Spleen (tissue), 11 donors: ENCODE results near the gene CTTN. TPM values are rescaled to one million over a fixed set of nuclear protein-coding genes. Genes with fewer than 3 reads are reported as not detected.

Experiments
- DNase-seq: peaks from one replicate; pipeline ENCODE4 v3.0.0-alpha.2; 2020
- H3K27ac ChIP-seq, 8 donors: fragments of 200-600 bp; sonication (generic) in 7 of 8; 1 replicate in 4 of 8; 2 replicates in 4 of 8; pipeline versions ENCODE4 v1.5.0 to v1.8.0; 2016 to 2021; ENCODE audit warnings: inconsistent platforms in 4 of 8, mild to moderate bottlenecking in 4 of 8, moderate library complexity in 1 of 8
- H3K27me3 ChIP-seq, 7 donors: fragments of 200-600 bp; sonication (generic) in 6 of 7; replicated peaks in 1 of 7; 1 replicate in 4 of 7; 2 replicates in 3 of 7; pipeline versions ENCODE4 v1.5.0 to v1.8.0; 2016 to 2021; ENCODE audit warnings: inconsistent platforms in 3 of 7, mild to moderate bottlenecking in 1 of 7
- H3K36me3 ChIP-seq, 6 donors: fragments of 200-600 bp; sonication (generic) in 5 of 6; 1 replicate in 4 of 6; 2 replicates in 2 of 6; pipeline versions ENCODE4 v1.5.0 to v1.8.0; 2016 to 2021; ENCODE audit warnings: inconsistent platforms in 2 of 6
- H3K4me1 ChIP-seq, 6 donors: fragments of 200-600 bp; sonication (generic) in 5 of 6; 1 replicate in 3 of 6; 2 replicates in 3 of 6; pipeline versions ENCODE4 v1.5.0 to v1.8.0; 2016 to 2021; ENCODE audit warnings: inconsistent platforms in 3 of 6
- H3K4me3 ChIP-seq, 8 donors: fragments of 200-600 bp; sonication (generic) in 7 of 8; 1 replicate in 4 of 8; 2 replicates in 4 of 8; pipeline versions ENCODE4 v1.5.0 to v1.8.0; 2016 to 2021; ENCODE audit warnings: inconsistent platforms in 4 of 8, mild to moderate bottlenecking in 4 of 8, moderate library complexity in 2 of 8
- H3K9me3 ChIP-seq, 8 donors: fragments of 200-600 bp; sonication (generic) in 7 of 8; 1 replicate in 4 of 8; 2 replicates in 4 of 8; pipeline versions ENCODE4 v1.5.0 to v1.8.0; 2016 to 2021; ENCODE audit warnings: inconsistent platforms in 4 of 8
- POLR2A ChIP-seq, 3 donors: fragments of 450-650 bp; IDR thresholded peaks; one replicate each; pipeline ENCODE4 v1.5.1; 2017; ENCODE audit warnings: antibody characterized with exemption in 3 of 3, mild to moderate bottlenecking in 1 of 3
- POLR2AphosphoS5 ChIP-seq, 3 donors: sonication (generic); formaldehyde crosslinking; IDR thresholded peaks; one replicate each; pipeline ENCODE4 v1.5.1; 2017; ENCODE audit warnings: antibody characterized with exemption in 3 of 3
- WGBS, 5 donors: extraction: QIAGEN DNeasy Blood & Tissue Kit in 3 of 5; methylation state at CpG; one replicate each; pipeline versions ENCODE4 v1.1.5 to v1.1.7; 2013 to 2018; 5-methylcytosine and 5-hydroxymethylcytosine counted together
- intact Hi-C: fragments of 100-400 bp; cut with DNase I; formaldehyde crosslinking; loops from one replicate; pipeline ENCODE4 v1.15.0; 2023; ENCODE audit warnings: low total_unique reads
- polyA plus RNA-seq, 3 donors: library from polyadenylated mRNA; stranded (reverse); fragments of 200-250 nt; gene quantifications; one replicate each; pipeline ENCODE4 v1.2.1, GENCODE V29; 2013
- total RNA-seq, 7 donors: library from RNA; depleted of rRNA in 3 of 7; stranded (reverse); fragments of >200 nt in 3 of 7; fragmentation: NEBNext Ultra II Directional in 4 of 7; extraction: Animal tissue kit (Norgen Biotek cat#: 25700) in 4 of 7; gene quantifications; one replicate each; pipeline versions ENCODE4 v1.1.0 to v1.2.1, GENCODE V29; 2016 to 2021
- TF ChIP-seq, protein P1 (sequence below), 11 experiments: fragments of 200-600 bp in 7 of 11; fragments of 450-650 bp in 4 of 11; sonication (generic) in 4 of 11; IDR thresholded peaks in 8 of 11; conservative IDR thresholded peaks in 3 of 11; 1 replicate in 7 of 11; 2 replicates in 4 of 11; pipeline versions ENCODE4 v1.4.0 to v1.8.0; 2016 to 2021; ENCODE audit warnings: antibody characterized with exemption in 11 of 11, inconsistent platforms in 4 of 11, mild to moderate bottlenecking in 1 of 11
- donor health status: healthy with polysubstance abuse.
- donor health status: DM: no; HTN: no; CAD: no; lungs with moderate emphysema.
- donor health status: DM: no; HTN: no; CAD: no.
- donor health status: Bipolar disorder and iron deficiency.
- donor health status: healthy.
- donor health status: DM: no; HTN: no; CAD: no.
- donor health status: DM: yes; HTN: yes; CAD: no.

Gene CTTN
- total and polyA plus RNA-seq, 10 donors: 18.4 to 149 (median 98.4) TPM

DNA sequence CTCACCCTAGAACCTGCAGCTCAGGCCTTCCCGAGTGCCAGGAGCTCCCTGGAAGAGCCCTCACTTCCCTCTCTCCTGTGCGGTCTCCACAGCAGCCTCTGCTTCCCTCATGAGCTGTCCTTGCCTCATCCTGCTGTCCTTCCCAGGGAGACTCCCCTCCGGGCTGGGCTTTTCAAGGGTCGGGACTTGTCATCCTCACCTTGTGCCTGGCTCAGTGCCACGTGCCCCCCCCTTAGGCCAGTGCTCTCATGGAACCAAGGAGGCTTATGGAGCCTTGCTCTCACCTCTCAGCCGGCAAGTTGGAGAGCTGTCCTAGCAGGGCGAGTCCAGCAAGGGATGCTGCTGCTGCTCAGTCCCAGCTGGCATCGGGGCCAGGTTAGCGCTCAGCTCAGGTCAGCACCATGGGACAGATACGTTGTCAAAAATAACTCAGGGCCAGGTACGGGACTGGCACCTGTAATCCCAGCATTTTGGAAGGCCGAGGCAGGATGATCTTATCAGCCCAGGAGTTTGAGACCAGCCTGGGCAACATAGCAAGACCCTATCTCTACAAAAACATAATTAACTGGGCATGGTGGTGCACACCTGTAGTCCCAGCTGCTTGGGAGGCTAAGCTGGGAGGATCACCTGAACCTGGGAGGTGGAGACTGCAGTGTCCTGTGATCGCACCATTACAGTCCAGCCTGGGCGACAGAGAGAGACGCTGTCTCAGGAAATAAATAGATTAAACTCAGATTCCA lies 13.6 kb downstream of the CTTN start:
- peaks cover 0 to 100% (median 59%) of the 10 kb centered on the region in 6 donors for H3K36me3 ChIP-seq
- peaks cover 0 to 98% (median 0%) of the 10 kb centered on the region in 7 donors for H3K27me3 ChIP-seq
- no peaks in the 10 kb centered on the region for H3K9me3 ChIP-seq
- 87 to 93% (median 92%) methylated on average over 15 of the region's 15 CpGs for WGBS, 5 donors
- no peak overlapping the region for H3K27ac ChIP-seq
- DNase-seq: no peak
- intact Hi-C loops: no loop called here
- no peak overlapping the region for H3K4me3 ChIP-seq
- no peak for TF ChIP-seq POLR2AphosphoS5 (IDR thresholded peaks at IDR 0.05)
- TF ChIP-seq, protein P1, sequence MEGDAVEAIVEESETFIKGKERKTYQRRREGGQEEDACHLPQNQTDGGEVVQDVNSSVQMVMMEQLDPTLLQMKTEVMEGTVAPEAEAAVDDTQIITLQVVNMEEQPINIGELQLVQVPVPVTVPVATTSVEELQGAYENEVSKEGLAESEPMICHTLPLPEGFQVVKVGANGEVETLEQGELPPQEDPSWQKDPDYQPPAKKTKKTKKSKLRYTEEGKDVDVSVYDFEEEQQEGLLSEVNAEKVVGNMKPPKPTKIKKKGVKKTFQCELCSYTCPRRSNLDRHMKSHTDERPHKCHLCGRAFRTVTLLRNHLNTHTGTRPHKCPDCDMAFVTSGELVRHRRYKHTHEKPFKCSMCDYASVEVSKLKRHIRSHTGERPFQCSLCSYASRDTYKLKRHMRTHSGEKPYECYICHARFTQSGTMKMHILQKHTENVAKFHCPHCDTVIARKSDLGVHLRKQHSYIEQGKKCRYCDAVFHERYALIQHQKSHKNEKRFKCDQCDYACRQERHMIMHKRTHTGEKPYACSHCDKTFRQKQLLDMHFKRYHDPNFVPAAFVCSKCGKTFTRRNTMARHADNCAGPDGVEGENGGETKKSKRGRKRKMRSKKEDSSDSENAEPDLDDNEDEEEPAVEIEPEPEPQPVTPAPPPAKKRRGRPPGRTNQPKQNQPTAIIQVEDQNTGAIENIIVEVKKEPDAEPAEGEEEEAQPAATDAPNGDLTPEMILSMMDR (IDR thresholded peaks at IDR 0.05 in 8 of 11, conservative IDR thresholded peaks at IDR 0.05 in 3 of 11): no peak
- TF ChIP-seq POLR2A (IDR thresholded peaks at IDR 0.05): no peak
- peaks cover 0 to 13% (median 0%) of the 10 kb centered on the region in 6 donors for H3K4me1 ChIP-seq

DNA sequence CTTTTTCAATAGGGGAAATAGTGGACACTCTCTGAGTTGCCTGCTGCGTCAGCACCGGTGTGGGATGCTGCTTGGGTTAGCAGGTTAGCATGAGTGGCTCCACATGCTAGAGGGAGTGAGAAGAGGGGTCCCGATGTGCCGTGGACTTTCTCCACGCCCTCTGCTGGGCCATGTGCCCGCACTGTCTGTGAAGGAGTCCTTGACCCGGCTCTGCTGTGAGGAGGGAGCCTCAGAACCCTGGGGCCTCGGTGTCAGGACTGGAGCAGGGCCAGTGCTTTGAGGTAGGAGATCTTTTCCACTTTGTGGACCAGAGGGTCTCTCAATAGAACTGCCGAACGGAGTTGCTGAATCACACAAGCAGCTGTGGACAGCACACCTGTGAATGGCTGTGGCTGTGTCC lies 14.8 kb downstream of the CTTN start:
- Histone ChIP-seq H3K36me3 (peaks cover 0 to 100% (median 56%) of the 10 kb centered on the region in 6 donors), H3K4me1 (peaks cover 0 to 13% (median 0%) of the 10 kb centered on the region in 6 donors), H3K27ac (no peak overlapping the region), H3K4me3 (no peak overlapping the region), H3K9me3 (no peaks in the 10 kb centered on the region), H3K27me3 (peaks cover 0 to 96% (median 0%) of the 10 kb centered on the region in 7 donors)
- DNase-seq: no peak
- 87 to 96% (median 91%) methylated on average over 7 to 10 of the region's 10 CpGs for WGBS, 5 donors
- TF ChIP-seq, protein P1 (IDR thresholded peaks at IDR 0.05 in 8 of 11, conservative IDR thresholded peaks at IDR 0.05 in 3 of 11): no peak
- TF ChIP-seq POLR2A (IDR thresholded peaks at IDR 0.05) (no peak), POLR2AphosphoS5 (IDR thresholded peaks at IDR 0.05) (no peak)
- intact Hi-C loops: no loop called here

DNA sequence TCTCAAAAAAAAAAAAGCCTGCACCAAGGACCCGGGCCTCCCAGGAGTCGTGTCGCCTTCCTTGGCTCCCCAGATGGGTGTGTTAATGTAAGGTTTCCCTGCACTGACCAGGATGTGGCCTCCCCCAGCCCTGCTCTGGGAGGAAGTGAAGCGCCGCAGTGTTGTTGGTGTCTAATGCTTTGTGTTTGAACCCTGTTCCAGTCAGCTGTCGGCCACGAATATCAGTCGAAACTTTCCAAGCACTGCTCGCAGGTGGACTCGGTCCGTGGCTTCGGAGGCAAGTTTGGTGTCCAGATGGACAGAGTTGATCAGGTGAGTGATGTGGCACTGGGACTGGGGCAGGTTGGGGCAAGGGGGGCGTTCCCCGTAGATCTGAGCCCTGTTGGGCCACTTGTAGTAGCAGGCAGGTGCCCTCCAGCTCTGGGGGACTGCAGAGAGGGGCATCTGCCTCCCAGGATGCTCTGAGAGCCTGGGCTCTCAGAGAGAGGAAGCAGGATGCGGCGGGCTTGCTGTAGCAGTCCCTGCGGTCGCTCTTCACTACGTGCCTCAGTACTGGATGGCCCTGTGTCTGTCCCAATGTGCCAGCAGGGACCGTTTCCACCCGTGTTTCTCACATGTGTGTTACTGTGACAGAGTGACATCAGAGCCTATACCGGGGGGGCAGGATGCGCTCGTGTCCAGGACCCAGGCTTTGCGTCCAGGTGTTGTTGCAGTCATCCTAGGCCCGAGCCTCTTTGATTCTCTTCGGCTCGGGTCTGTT lies 16.2 kb downstream of the CTTN start:
- Histone ChIP-seq H3K9me3 (no peaks in the 10 kb centered on the region), H3K4me3 (no peak overlapping the region), H3K27me3 (peaks cover 0 to 89% (median 0%) of the 10 kb centered on the region in 7 donors), H3K36me3 (peaks cover 0 to 100% (median 55%) of the 10 kb centered on the region in 6 donors), H3K27ac (no peak overlapping the region), H3K4me1 (peaks cover 0 to 13% (median 0%) of the 10 kb centered on the region in 6 donors)
- intact Hi-C loops: no loop called here
- WGBS, 5 donors: 90 to 95% (median 93%) methylated on average over 21 to 28 of the region's 28 CpGs
- DNase-seq: no peak
- TF ChIP-seq POLR2AphosphoS5 (IDR thresholded peaks at IDR 0.05) (no peak), POLR2A (IDR thresholded peaks at IDR 0.05) (no peak)
- TF ChIP-seq, protein P1 (IDR thresholded peaks at IDR 0.05 in 8 of 11, conservative IDR thresholded peaks at IDR 0.05 in 3 of 11): no peak

DNA sequence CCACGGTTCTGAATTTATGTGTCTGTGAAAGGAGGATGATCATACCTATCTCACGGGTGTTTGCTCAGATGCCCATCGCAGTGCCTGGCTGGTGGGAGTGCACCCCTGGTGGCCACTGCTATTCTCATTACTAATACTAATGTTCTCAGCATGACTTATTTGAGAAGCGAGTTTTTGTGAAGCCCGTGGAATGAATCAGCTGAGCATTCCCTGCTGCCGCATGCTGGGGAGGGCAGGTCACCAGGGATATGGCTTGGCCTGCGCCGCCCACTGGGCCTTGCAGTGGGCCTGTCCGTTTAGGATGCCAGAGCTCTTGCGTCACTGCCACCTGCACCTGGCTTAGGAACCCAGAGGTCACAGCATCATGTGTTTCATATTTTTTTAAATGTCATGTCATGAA lies 16.9 kb downstream of the CTTN start:
- intact Hi-C loops: no loop called here
- Histone ChIP-seq H3K4me3 (no peak overlapping the region), H3K36me3 (peaks cover 0 to 100% (median 55%) of the 10 kb centered on the region in 6 donors), H3K4me1 (peaks cover 0 to 13% (median 0%) of the 10 kb centered on the region in 6 donors), H3K27me3 (peaks cover 0 to 89% (median 0%) of the 10 kb centered on the region in 7 donors), H3K27ac (no peak overlapping the region), H3K9me3 (no peaks in the 10 kb centered on the region)
- 74 to 92% (median 83%) methylated on average over 10 of the region's 10 CpGs for WGBS, 5 donors
- no peak for DNase-seq
- TF ChIP-seq, protein P1 (IDR thresholded peaks at IDR 0.05 in 8 of 11, conservative IDR thresholded peaks at IDR 0.05 in 3 of 11): no peak
- TF ChIP-seq POLR2AphosphoS5 (IDR thresholded peaks at IDR 0.05) (no peak), POLR2A (IDR thresholded peaks at IDR 0.05) (no peak)
